MM.1S (cell line): Measurements from ENCODE around the gene GDPD5.

Experiments used
- CTCF ChIP-seq: fragments of 300-600 bp; sonication (generic); IDR thresholded peaks from 2 replicates; pipeline ENCODE4 v1.5.1; 2016; ENCODE audit warnings: antibody characterized with exemption, low read length, mixed read lengths
- EZH2 ChIP-seq: fragments of 300-600 bp; sonication (generic); optimal IDR thresholded peaks from 2 replicates; pipeline ENCODE3; 2017; ENCODE audit warnings: low read depth, mild to moderate bottlenecking, antibody characterized with exemption, low read length, mixed read lengths
- EZH2phosphoT487 ChIP-seq: fragments of 300-600 bp; sonication (generic); IDR thresholded peaks from 2 replicates; pipeline ENCODE4 v1.6.1; 2018; ENCODE audit warnings: antibody characterized with exemption, low read length

- TF ChIP-seq CTCF (no peak), EZH2phosphoT487 (no peak), EZH2 (no peak)
These were observed 35.2 kb downstream of the GDPD5 start for GRCh38 chr11:75490221-75491181.
